Activated CD4-positive, alpha-beta T cell treated with anti-CD3 and anti-CD28 coated beads for 36 hours (primary cell): Measurements from ENCODE around the gene TMEM9B. TPM values are rescaled to one million over a fixed set of nuclear protein-coding genes. Genes with fewer than 3 reads are reported as not detected.

Experiments
- ATAC-seq: fragments of 200-7000 bp; cut with Tn5 transposase; one replicate; pipeline ENCODE4 v1.10.0; 2021; ENCODE audit warnings: mild to moderate bottlenecking, moderate library complexity
- CTCF ChIA-PET: fragments of 350-600 bp; sonication (Branson Sonifier 250); formaldehyde crosslinking; loops from one replicate; lab custom pipeline; 2021; ENCODE audit warnings: antibody characterized with exemption; lab: Charles Lee
- POLR2A ChIA-PET: fragments of 350-600 bp; sonication (Branson Sonifier 250); formaldehyde crosslinking; loops from one replicate; lab custom pipeline; 2021; ENCODE audit warnings: antibody characterized with exemption, inconsistent platforms; lab: Charles Lee
- DNase-seq: peaks from one replicate; pipeline ENCODE4 v3.0.0-alpha.2; 2020
- H3K27ac Mint-ChIP-seq: one replicate; pipeline ENCODE4 v1.8.0; 2021; ENCODE audit warnings: mixed read lengths
- H3K27me3 Mint-ChIP-seq: one replicate; pipeline ENCODE4 v1.8.0; 2021; ENCODE audit warnings: mixed read lengths
- H3K36me3 Mint-ChIP-seq: one replicate; pipeline ENCODE4 v1.8.0; 2021; ENCODE audit warnings: low read depth, mixed read lengths
- H3K4me1 Mint-ChIP-seq: one replicate; pipeline ENCODE4 v1.8.0; 2021; ENCODE audit warnings: mixed read lengths
- H3K4me3 Mint-ChIP-seq: one replicate; pipeline ENCODE4 v1.8.0; 2021; ENCODE audit warnings: mild to moderate bottlenecking, moderate library complexity, mixed read lengths
- H3K9me3 Mint-ChIP-seq: one replicate; pipeline ENCODE4 v1.8.0; 2021; ENCODE audit warnings: low read depth, mixed read lengths
- intact Hi-C, 2 experiments: fragments of 100-400 bp; cut with DNase I in 1 of 2; cut with micrococcal nuclease in 1 of 2; formaldehyde crosslinking; loops; one replicate each; pipeline versions ENCODE4 v1.14.2 to v1.15.1; 2022 to 2024; cut with DNase I, micrococcal nuclease
- total RNA-seq, 2 experiments: library from RNA; stranded (reverse); gene quantifications; one replicate each; pipeline ENCODE4 v1.2.3, GENCODE V29; 2021

The TMEM9B gene
- total RNA-seq, 2 experiments from 2014 or later: 9.9 to 13.1 TPM

DNA sequence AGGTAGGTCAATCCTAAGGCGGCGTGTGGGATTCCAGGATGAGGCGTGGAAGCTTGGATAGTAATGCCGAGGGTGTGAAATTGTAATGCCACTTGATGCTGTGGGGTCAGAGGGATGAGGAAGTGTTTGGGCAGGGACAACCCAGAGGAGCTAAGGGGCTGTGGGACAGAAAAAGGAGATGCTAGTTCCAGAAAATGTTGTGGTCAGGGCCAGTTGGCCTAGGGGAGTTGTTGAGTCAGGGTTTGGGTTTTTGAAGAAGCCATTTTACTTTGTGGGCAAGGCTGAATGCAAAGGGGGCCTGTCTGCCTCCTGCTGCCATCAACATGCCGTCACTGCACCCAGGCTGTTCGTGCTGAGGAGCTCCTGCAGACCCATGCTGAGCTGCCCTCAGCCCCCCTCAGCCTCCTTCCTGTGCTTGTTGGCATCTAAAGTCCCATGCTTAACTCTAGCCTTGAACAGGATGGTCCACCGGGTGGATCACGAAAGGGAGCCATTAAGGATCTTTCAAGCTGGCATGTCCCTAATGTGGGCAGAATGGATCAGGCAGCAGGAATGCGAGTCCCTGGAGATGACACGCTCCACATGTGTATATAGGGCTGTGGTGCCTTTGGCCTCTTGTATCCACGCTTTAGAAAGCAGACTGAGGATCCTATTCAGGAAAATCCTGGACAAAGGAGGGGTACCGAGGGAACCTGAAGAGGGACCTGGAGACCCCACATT lies 33.6 kb downstream of the TMEM9B start:
- CTCF ChIA-PET: interaction anchor here (1.0 to 1.5 kb wide), 2 partner anchors 207 to 503 kb away, joined by 3 read pairs; no protein-coding TSS in a partner anchor

DNA sequence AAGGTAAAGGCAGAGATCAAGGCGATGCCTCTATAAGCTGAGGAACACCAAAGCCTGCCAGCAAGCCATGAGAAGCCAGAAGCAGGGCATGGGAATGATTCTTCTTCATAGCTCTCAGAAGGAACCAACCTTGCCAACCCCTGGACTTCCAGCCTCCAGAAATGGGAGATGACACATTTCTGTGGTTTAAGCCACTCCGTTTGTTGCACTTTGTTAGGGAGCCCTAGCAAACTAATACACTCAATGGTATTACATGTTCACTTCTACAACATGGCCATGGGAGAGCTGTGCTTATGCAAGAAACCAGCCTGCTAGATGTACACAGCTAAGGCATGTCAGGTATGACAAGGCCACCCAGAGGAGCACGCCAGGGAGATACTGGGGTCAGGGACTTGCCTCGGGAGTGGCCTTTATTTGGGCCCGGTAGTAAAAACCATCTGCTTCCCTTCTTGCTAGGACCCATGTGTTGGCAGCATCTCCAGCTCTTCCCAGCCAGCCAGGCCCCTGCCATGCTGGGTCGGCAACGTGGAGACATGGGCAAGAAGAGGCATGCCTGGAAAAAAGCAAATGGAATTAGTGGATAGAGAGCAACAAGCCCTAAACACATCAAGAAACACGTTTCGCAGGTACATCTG lies 35.1 kb downstream of the TMEM9B start:
- Mint-ChIP-seq H3K27ac (no peak overlapping the region), H3K27me3 (no peaks in the 10 kb centered on the region), H3K36me3 (no peaks in the 10 kb centered on the region), H3K4me3 (no peak overlapping the region), H3K4me1 (no peaks in the 10 kb centered on the region), H3K9me3 (no peaks in the 10 kb centered on the region)
- ATAC-seq (no peak), DNase-seq (no peak)
- POLR2A ChIA-PET: no interaction called here
- CTCF ChIA-PET: interaction anchor here (0.6 to 1.5 kb wide), 3 partner anchors 55 to 504 kb away, joined by 3 read pairs; no protein-coding TSS in a partner anchor
- intact Hi-C loops: no loop called here

More for the DNA sequence above, 33.6 kb downstream of the TMEM9B start:
- Mint-ChIP-seq H3K36me3 (no peaks in the 10 kb centered on the region), H3K27ac (no peak overlapping the region), H3K4me1 (no peaks in the 10 kb centered on the region), H3K27me3 (no peaks in the 10 kb centered on the region), H3K4me3 (no peak overlapping the region), H3K9me3 (no peaks in the 10 kb centered on the region)
- intact Hi-C loops: no loop called here
- ATAC-seq: no peak
- POLR2A ChIA-PET: interaction anchor here (0.6 kb wide), 1 partner anchor 37 kb away, joined by 4 read pairs; no protein-coding TSS in a partner anchor
- no peak for DNase-seq

DNA sequence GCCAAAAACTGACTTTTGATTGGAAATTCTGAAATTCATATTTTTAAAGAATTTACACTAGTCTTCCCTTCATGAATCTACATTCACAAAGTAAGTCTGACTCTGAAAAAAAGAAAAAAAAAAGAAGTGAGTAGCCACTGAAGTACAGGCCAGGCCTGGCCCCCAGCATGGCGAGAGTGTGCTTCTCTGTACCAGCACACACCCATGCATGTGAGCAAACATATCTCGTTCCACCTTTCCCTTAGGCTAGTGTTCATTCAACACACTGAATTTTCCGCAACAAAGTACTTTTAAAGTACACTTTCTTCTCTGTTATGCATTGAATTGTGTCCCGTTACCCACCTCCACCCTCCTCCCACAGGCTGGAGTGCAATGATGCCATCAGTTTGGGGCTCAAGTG lies 36.0 kb downstream of the TMEM9B start:
- no peak overlapping the region for H3K4me3 Mint-ChIP-seq
- H3K9me3 Mint-ChIP-seq: no peaks in the 10 kb centered on the region
- ChIA-PET POLR2A (no interaction called here), CTCF (interaction anchor here (0.6 kb wide), 1 partner anchor 56 kb away, joined by 3 read pairs; no protein-coding TSS in a partner anchor)
- no peak overlapping the region for H3K27ac Mint-ChIP-seq
- peaks cover 2% of the 10 kb centered on the region for H3K36me3 Mint-ChIP-seq
- H3K27me3 Mint-ChIP-seq: no peaks in the 10 kb centered on the region
- no peaks in the 10 kb centered on the region for H3K4me1 Mint-ChIP-seq
- ATAC-seq (no peak), DNase-seq (no peak)
- intact Hi-C loops: no loop called here

GRCh38 chr11:8927233-8927632 lies 37.0 kb downstream of the TMEM9B start:
- no peak overlapping the region for H3K27ac Mint-ChIP-seq
- no peak overlapping the region for H3K4me3 Mint-ChIP-seq
- ATAC-seq (no peak), DNase-seq (no peak)
- intact Hi-C loops: no loop called here
- H3K27me3 Mint-ChIP-seq: no peaks in the 10 kb centered on the region
- H3K4me1 Mint-ChIP-seq: no peaks in the 10 kb centered on the region
- CTCF ChIA-PET: interaction anchor here (1.9 kb wide), 1 partner anchor 12 kb away, joined by 5 read pairs; no protein-coding TSS in a partner anchor
- POLR2A ChIA-PET: interaction anchor here (0.6 kb wide), 1 partner anchor 366 kb away, joined by 3 read pairs; no protein-coding TSS in a partner anchor
- peaks cover 2% of the 10 kb centered on the region for H3K36me3 Mint-ChIP-seq
- H3K9me3 Mint-ChIP-seq: no peaks in the 10 kb centered on the region

- H3K36me3 Mint-ChIP-seq: peaks cover 2% of the 10 kb centered on the region
- CTCF ChIA-PET: interaction anchor here (0.5 to 1.9 kb wide), 4 partner anchors 11 to 567 kb away, joined by 3 to 5 read pairs (median 4); no protein-coding TSS in a partner anchor
- H3K27me3 Mint-ChIP-seq: no peaks in the 10 kb centered on the region
- H3K4me3 Mint-ChIP-seq: no peak overlapping the region
- no peak overlapping the region for H3K27ac Mint-ChIP-seq
- DNase-seq (no peak), ATAC-seq (no peak)
- intact Hi-C loops: no loop called here
- no peaks in the 10 kb centered on the region for H3K4me1 Mint-ChIP-seq
- POLR2A ChIA-PET: no interaction called here
- no peaks in the 10 kb centered on the region for H3K9me3 Mint-ChIP-seq
Observed at GRCh38 chr11:8926236-8926635, 38.0 kb downstream of the TMEM9B start.

- ChIA-PET POLR2A (no interaction called here), CTCF (interaction anchor here (0.5 to 1.9 kb wide), 5 partner anchors 10 to 210 kb away, joined by 3 to 5 read pairs (median 3); no protein-coding TSS in a partner anchor)
- no peak overlapping the region for H3K4me3 Mint-ChIP-seq
- no peaks in the 10 kb centered on the region for H3K9me3 Mint-ChIP-seq
- H3K4me1 Mint-ChIP-seq: no peaks in the 10 kb centered on the region
- peaks cover 2% of the 10 kb centered on the region for H3K36me3 Mint-ChIP-seq
- no peak overlapping the region for H3K27ac Mint-ChIP-seq
- DNase-seq (no peak), ATAC-seq (no peak)
- intact Hi-C loops: no loop called here
- H3K27me3 Mint-ChIP-seq: no peaks in the 10 kb centered on the region
Observed at GRCh38 chr11:8925711-8926110, 38.5 kb downstream of the TMEM9B start.

GRCh38 chr11:8922691-8923090 lies 41.6 kb downstream of the TMEM9B start:
- intact Hi-C loops: no loop called here
- Mint-ChIP-seq H3K9me3 (no peaks in the 10 kb centered on the region), H3K4me1 (no peaks in the 10 kb centered on the region), H3K36me3 (peaks cover 14% of the 10 kb centered on the region), H3K27me3 (no peaks in the 10 kb centered on the region), H3K4me3 (no peak overlapping the region), H3K27ac (no peak overlapping the region)
- ATAC-seq (no peak), DNase-seq (no peak)
- ChIA-PET POLR2A (no interaction called here), CTCF (interaction anchor here (1.1 kb wide), 1 partner anchor 215 kb away, joined by 4 read pairs; no protein-coding TSS in a partner anchor)

DNA sequence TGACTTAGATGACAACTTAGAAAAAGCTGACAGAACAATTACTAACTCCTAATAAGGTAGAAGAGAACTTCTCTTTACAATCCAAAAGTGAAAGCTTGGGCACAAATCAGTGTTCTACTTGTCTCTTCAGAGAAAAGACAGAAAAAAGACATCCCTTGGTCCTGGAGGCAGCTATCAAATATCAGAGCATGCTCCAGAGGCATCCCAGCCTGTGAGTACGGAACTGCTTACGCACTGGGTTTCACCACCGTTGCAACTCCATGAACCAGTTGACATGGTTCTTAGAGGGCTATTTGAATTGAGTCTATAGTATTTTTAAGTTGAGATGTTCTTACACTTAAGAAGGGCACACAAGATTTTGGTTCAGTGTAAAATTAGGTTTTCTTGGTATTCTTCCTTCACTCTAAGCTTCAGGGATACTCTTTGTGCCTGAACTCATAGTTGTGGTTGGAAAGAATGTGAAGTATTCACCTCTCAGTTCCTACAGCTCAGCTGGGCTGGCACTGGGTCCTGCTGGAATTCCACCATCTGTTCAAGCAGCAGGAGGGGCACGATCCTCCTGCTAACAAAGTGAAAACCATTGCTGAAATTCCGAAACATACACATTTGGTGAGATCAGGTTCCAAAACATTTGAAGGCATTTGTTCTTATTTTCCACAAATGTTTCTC lies 47.0 kb downstream of the TMEM9B start:
- H3K4me1 Mint-ChIP-seq: peaks cover 20% of the 10 kb centered on the region
- intact Hi-C loops: no loop called here
- DNase-seq (no peak), ATAC-seq (no peak)
- ChIA-PET POLR2A (no interaction called here), CTCF (interaction anchor here (1.3 kb wide), 1 partner anchor 42 kb away, joined by 3 read pairs; no protein-coding TSS in a partner anchor)
- H3K27ac Mint-ChIP-seq: no peak overlapping the region
- no peaks in the 10 kb centered on the region for H3K27me3 Mint-ChIP-seq
- no peaks in the 10 kb centered on the region for H3K9me3 Mint-ChIP-seq
- H3K36me3 Mint-ChIP-seq: peaks cover 33% of the 10 kb centered on the region
- H3K4me3 Mint-ChIP-seq: no peak overlapping the region

GRCh38 chr11:8914661-8915018 lies 49.6 kb downstream of the TMEM9B start:
- DNase-seq (no peak), ATAC-seq (no peak)
- peak overlapping the region; percentile 45 for H3K27ac Mint-ChIP-seq
- H3K9me3 Mint-ChIP-seq: no peaks in the 10 kb centered on the region
- H3K4me3 Mint-ChIP-seq: peak overlapping the region; percentile 47
- intact Hi-C loops: loop anchor here (1.0 to 5.0 kb wide), 6 partner anchors 45 to 592 kb away; partner anchors contain the start of gene ZNF143 (in 1 of the 2)
- POLR2A ChIA-PET: no interaction called here
- H3K36me3 Mint-ChIP-seq: peaks cover 28% of the 10 kb centered on the region
- peaks cover 29% of the 10 kb centered on the region for H3K4me1 Mint-ChIP-seq
- peaks cover 2% of the 10 kb centered on the region for H3K27me3 Mint-ChIP-seq
- CTCF ChIA-PET: interaction anchor here (0.9 to 3.1 kb wide), 15 partner anchors 12 to 589 kb away, joined by 3 to 31 read pairs (median 4); partner anchors contain the start of genes ASCL3, C11orf16 and TMEM9B

DNA sequence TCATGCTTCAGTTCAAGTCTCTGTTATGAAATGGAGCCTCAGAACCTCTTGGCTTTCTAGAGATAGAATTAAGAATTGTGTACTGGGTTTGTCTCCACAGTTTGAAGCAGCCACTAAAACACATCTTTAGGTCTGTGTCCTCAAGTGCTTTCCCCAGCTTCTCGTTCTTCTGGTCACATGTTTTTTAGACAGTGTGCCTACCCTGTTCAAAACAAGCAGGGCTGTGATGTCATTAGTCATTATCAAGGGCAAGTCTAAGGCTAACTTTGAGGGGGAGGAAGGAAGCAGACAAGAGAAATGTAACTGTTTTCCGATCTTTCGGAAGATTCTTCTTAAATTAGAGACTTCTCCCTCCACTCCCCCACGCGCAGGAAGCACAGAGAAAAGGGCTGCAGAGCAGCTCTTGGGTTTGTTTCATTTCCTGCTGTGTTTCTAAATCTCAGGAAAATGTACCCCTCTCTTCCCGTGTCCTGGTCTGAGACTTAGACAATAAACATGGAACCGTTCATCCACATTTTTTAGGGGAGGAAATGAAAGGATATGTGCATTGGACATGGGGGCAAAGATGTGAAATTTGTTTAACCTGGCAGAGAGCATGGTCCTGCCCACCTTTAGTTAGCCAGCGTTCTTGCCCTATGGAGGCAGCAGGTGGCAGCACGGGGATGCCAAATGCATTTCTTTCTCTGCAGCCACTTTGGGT lies 50.1 kb downstream of the TMEM9B start:
- ATAC-seq (peak; percentile 45), DNase-seq (peak; percentile 65)
- Mint-ChIP-seq H3K4me1 (peaks cover 34% of the 10 kb centered on the region), H3K36me3 (peaks cover 28% of the 10 kb centered on the region), H3K9me3 (no peaks in the 10 kb centered on the region), H3K27ac (peak overlapping the region; percentile 45), H3K27me3 (peaks cover 3% of the 10 kb centered on the region), H3K4me3 (peak overlapping the region; percentile 47)
- ChIA-PET CTCF (interaction anchor here (0.6 to 3.1 kb wide), 14 partner anchors 12 to 590 kb away, joined by 3 to 31 read pairs (median 4); partner anchors contain the start of genes ASCL3 and TMEM9B), POLR2A (no interaction called here)
- intact Hi-C loops: loop anchor here (1.0 to 5.0 kb wide), 6 partner anchors 45 to 593 kb away; partner anchors contain the start of gene ZNF143 (in 1 of the 2)
